ENCODE data around the gene SHOC2. TPM values are rescaled to one million over a fixed set of nuclear protein-coding genes. Genes with fewer than 3 reads are reported as not detected.

Gene SHOC2
- total and polyA plus RNA-seq, 11 donors = 17.9 to 58.4 (median 43.3) TPM

DNA sequence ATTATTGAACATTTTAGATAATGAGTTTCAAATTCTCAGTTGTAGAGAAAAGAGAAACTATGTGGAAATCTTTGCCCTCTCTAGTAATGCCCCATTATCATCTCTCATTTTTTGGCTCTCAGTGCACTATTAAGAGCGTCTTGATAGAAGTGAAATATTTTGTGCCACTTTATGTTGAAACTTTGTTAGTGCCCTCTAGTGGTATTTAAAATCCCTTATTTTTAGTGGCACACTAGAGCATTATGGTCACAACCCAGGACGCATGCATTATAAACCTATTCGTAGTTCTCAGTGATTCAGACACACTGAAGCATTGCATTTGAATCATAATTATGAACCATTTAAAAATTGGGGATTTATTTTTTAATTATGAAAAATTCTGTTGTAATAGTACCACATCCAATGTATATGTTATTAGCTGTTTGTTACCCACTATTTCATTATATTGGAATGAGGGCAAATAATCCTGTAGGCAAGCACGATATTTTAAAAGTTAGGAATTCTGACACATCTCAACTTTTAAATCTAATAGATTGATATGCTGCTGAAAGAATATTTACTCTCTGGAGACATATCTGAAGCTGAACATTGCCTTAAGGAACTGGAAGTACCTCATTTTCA, 25.7 kb upstream of the SHOC2 start:
- Histone ChIP-seq H3K9me3 (no peaks in the 10 kb centered on the region), H3K27me3 (no peaks in the 10 kb centered on the region), H3K4me1 (peaks cover 0 to 13% (median 4%) of the 10 kb centered on the region in 12 donors), H3K27ac (peak overlapping the region in 1 of 12 donors; percentile 20), H3K4me3 (no peak overlapping the region), H3K36me3 (peaks cover 0 to 99% (median 89%) of the 10 kb centered on the region in 9 donors)
- DNase-seq (no peak), ATAC-seq (peak; percentile 47 to 84 (median 77))
- WGBS, 4 donors = 24 to 32% (median 30%) methylated on average over 4 of the region's 4 CpGs
- intact Hi-C loops (cut with DNase I) = loop anchor here (1.0 to 10.0 kb wide), 10 partner anchors 86 to 289 kb away; no protein-coding TSS in a partner anchor
- no peak for TF ChIP-seq POLR2A (IDR thresholded peaks at IDR 0.05)
- TF ChIP-seq, protein P1, sequence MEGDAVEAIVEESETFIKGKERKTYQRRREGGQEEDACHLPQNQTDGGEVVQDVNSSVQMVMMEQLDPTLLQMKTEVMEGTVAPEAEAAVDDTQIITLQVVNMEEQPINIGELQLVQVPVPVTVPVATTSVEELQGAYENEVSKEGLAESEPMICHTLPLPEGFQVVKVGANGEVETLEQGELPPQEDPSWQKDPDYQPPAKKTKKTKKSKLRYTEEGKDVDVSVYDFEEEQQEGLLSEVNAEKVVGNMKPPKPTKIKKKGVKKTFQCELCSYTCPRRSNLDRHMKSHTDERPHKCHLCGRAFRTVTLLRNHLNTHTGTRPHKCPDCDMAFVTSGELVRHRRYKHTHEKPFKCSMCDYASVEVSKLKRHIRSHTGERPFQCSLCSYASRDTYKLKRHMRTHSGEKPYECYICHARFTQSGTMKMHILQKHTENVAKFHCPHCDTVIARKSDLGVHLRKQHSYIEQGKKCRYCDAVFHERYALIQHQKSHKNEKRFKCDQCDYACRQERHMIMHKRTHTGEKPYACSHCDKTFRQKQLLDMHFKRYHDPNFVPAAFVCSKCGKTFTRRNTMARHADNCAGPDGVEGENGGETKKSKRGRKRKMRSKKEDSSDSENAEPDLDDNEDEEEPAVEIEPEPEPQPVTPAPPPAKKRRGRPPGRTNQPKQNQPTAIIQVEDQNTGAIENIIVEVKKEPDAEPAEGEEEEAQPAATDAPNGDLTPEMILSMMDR (IDR thresholded peaks at IDR 0.05) = peak; percentile 47 to 73 (median 66)

DNA sequence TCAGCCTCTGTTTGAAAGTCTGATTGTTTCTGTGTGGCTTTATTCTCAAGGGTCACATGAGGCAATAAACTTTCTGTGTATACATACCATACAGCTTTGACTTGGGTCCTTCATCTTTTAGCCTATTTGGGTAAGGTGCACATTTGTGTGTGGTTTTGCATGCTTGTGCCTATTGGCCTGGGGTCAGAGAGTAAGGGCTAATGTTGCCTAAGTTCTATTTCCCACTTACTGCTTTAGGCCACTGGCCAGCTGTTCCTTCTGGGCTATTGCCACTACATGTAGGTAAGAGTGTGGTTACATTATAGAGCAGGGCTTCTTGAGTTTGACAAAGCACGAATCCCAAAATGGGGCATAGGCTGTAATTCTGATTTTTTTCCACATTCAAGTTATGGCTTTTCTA, 22.2 kb upstream of the SHOC2 start:
- no peak overlapping the region for H3K4me3 ChIP-seq
- 83 to 95% (median 89%) methylated on average over 1 of the region's 1 CpG for WGBS, 4 donors
- TF ChIP-seq, protein P1 (IDR thresholded peaks at IDR 0.05) = no peak
- TF ChIP-seq POLR2A (IDR thresholded peaks at IDR 0.05) = no peak
- peaks cover 0 to 13% (median 4%) of the 10 kb centered on the region in 12 donors for H3K4me1 ChIP-seq
- ATAC-seq = no peak
- no peak for DNase-seq
- H3K27ac ChIP-seq = peak overlapping the region in 1 of 12 donors; percentile 23
- no peaks in the 10 kb centered on the region for H3K27me3 ChIP-seq
- H3K9me3 ChIP-seq = no peaks in the 10 kb centered on the region
- intact Hi-C loops (cut with DNase I) = loop anchor here in 4 of 10 donors (2.0 to 10.0 kb wide), 4 partner anchors 152 to 292 kb away; no protein-coding TSS in a partner anchor
- H3K36me3 ChIP-seq = peaks cover 0 to 98% (median 81%) of the 10 kb centered on the region in 9 donors

DNA sequence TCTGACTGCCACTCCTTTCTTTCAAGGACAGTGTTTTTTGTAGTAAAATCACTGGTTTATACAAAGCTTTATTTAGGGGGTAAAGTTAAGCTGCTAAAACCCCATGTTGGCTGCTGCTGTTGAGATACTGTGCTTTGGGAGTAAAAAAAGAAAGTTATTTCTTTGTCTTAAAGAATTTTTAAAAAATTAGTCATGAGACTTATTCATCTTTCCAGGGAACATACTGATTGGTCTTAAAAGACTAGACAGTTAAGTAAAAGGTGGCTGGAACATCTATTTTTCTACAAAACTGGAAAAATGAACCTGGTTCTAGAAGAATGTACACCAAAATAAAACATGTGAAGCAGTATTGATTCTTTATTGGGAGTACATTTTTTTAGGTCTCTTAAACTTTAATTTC, 21.0 kb upstream of the SHOC2 start:
- Histone ChIP-seq H3K4me1 (peaks cover 0 to 13% (median 4%) of the 10 kb centered on the region in 12 donors), H3K27me3 (no peaks in the 10 kb centered on the region), H3K4me3 (no peak overlapping the region), H3K9me3 (no peaks in the 10 kb centered on the region), H3K27ac (no peak overlapping the region), H3K36me3 (peaks cover 0 to 92% (median 74%) of the 10 kb centered on the region in 9 donors)
- TF ChIP-seq POLR2A (IDR thresholded peaks at IDR 0.05) = no peak
- TF ChIP-seq, protein P1 (IDR thresholded peaks at IDR 0.05) = no peak
- ATAC-seq (no peak), DNase-seq (no peak)
- intact Hi-C loops (cut with DNase I) = loop anchor here in 3 of 10 donors (10.0 kb wide), 3 partner anchors 224 to 294 kb away; no protein-coding TSS in a partner anchor

DNA sequence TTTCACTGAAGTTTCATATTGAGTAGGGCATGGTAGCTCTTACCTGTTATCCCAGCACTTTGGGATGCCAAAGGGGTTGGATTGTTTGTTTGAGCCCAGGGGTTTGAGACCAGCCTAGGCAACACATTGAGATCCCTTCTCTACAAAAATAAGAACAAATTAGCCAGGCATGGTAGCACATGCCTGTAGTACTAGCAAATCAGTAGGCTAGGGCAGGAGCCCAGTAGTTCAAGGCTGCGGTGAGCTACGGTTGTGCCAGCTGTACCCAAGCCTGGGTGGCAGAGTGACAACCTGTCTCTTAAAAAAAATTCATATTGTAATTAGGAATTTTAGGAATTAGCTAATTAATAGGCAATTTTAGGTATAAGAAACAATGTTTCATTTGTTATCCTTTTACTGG, 18.4 kb upstream of the SHOC2 start:
- H3K36me3 ChIP-seq = peaks cover 0 to 74% (median 51%) of the 10 kb centered on the region in 9 donors
- H3K4me1 ChIP-seq = peaks cover 0 to 9% (median 2%) of the 10 kb centered on the region in 12 donors
- H3K27ac ChIP-seq = no peak overlapping the region
- H3K4me3 ChIP-seq = no peak overlapping the region
- intact Hi-C loops (cut with DNase I) = loop anchor here in 1 of 10 donors (10.0 kb wide), 1 partner anchor 496 kb away; no protein-coding TSS in a partner anchor
- no peaks in the 10 kb centered on the region for H3K27me3 ChIP-seq
- ATAC-seq (no peak), DNase-seq (no peak)
- TF ChIP-seq, protein P1 (IDR thresholded peaks at IDR 0.05) = no peak
- TF ChIP-seq POLR2A (IDR thresholded peaks at IDR 0.05) = no peak
- no peaks in the 10 kb centered on the region for H3K9me3 ChIP-seq
- 89 to 98% (median 96%) methylated on average over 2 of the region's 2 CpGs for WGBS, 4 donors
